ENCODE results near the gene MFSD2B. TPM values are rescaled to one million over a fixed set of nuclear protein-coding genes. Genes with fewer than 3 reads are reported as not detected.

MFSD2B gene
- total and polyA plus RNA-seq, 2 donors (not counting 3 experiments of a cell fraction or from before 2014, with no cell fraction given): 0.29 to 0.82 TPM

DNA sequence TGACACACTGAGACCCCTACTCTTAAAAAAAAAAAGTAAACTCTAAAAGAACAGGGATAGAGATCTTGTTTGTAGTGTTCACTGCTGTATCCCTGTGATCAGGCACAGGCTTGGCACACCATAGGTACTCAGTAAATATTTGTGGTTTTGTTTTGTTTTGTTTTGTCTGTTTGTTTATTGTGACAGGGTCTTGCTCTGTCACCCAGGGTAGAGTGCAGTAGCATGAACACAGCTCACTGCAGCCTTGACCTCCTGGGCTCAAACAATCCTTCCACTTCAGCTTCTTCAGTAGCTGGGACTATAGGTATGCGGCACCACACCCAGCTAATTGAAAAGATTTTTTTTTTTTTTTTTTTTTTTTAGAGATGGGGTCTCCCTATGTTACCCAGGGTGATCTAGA, 43.1 kb downstream of the MFSD2B start:
- FAIRE-seq: no peak
- no TSS peak for BruUV-seq (replicated peaks)

More for the DNA sequence above, 43.1 kb downstream of the MFSD2B start:
- CTCF ChIA-PET: interaction anchor here (1.3 to 1.6 kb wide), 2 partner anchors 19 to 228 kb away, joined by 3 to 4 read pairs; no protein-coding TSS in a partner anchor
- H3K4me3 ChIP-seq (replicated peaks in 1 of 3; ENCODE audit: insufficient read depth in 1 of 3, low read depth in 1 of 3, low read length in 3 of 3): no peak overlapping the region
- H4K20me1 ChIP-seq (replicated peaks; ENCODE audit: control insufficient read depth, extremely low read depth, insufficient read depth, low read length): no peaks in the 10 kb centered on the region
- H3K9ac ChIP-seq (replicated peaks; ENCODE audit: extremely low read depth, insufficient read depth, low read length): no peak overlapping the region
- no peak for DNase-seq (ENCODE audit: low read depth, low spot score)
- POLR2A ChIA-PET: interaction anchor here (0.6 kb wide), 1 partner anchor 157 kb away, joined by 8 read pairs; no protein-coding TSS in a partner anchor
- no peaks in the 10 kb centered on the region for H3K79me2 ChIP-seq (ENCODE audit: control insufficient read depth, insufficient read depth, low read length)
- no peak overlapping the region for H3K27ac ChIP-seq (ENCODE audit: insufficient read depth, low read depth, low read length)
- H3K36me3 ChIP-seq (ENCODE audit: control insufficient read depth in 2 of 2, extremely low read depth in 1 of 2, insufficient read depth in 2 of 2, low read length in 2 of 2): no peaks in the 10 kb centered on the region
- H3K27me3 ChIP-seq (ENCODE audit: control insufficient read depth in 2 of 2, insufficient read depth in 2 of 2, low read length in 2 of 2): no peaks in the 10 kb centered on the region
- H3K4me2 ChIP-seq (ENCODE audit: insufficient read depth, low read length): no peak overlapping the region
- no peaks in the 10 kb centered on the region for H3K9me1 ChIP-seq (replicated peaks; ENCODE audit: control insufficient read depth, extremely low read depth, insufficient read depth, low read length)
- H2AFZ ChIP-seq (ENCODE audit: low read depth, low read length): no peak overlapping the region
- dilution Hi-C loops (cut with MboI; ENCODE audit: extremely low pct_ligation_motif_present, low sequenced_read_pairs): no loop called here
- intact Hi-C loops (cut with micrococcal nuclease): no loop called here
- TF ChIP-seq, protein P1, sequence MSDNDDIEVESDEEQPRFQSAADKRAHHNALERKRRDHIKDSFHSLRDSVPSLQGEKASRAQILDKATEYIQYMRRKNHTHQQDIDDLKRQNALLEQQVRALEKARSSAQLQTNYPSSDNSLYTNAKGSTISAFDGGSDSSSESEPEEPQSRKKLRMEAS (IDR thresholded peaks at IDR 0.05; ENCODE audit: insufficient read depth, insufficient read length): no peak
- no peak for TF ChIP-seq POLR2AphosphoS5 (IDR thresholded peaks at IDR 0.05; ENCODE audit: insufficient read depth, low read depth, low read length)
- no peak for TF ChIP-seq POLR2A (IDR thresholded peaks at IDR 0.05; ENCODE audit: low read depth, low read length)
- TF ChIP-seq, protein P2, sequence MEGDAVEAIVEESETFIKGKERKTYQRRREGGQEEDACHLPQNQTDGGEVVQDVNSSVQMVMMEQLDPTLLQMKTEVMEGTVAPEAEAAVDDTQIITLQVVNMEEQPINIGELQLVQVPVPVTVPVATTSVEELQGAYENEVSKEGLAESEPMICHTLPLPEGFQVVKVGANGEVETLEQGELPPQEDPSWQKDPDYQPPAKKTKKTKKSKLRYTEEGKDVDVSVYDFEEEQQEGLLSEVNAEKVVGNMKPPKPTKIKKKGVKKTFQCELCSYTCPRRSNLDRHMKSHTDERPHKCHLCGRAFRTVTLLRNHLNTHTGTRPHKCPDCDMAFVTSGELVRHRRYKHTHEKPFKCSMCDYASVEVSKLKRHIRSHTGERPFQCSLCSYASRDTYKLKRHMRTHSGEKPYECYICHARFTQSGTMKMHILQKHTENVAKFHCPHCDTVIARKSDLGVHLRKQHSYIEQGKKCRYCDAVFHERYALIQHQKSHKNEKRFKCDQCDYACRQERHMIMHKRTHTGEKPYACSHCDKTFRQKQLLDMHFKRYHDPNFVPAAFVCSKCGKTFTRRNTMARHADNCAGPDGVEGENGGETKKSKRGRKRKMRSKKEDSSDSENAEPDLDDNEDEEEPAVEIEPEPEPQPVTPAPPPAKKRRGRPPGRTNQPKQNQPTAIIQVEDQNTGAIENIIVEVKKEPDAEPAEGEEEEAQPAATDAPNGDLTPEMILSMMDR (IDR thresholded peaks at IDR 0.05; ENCODE audit: extremely low read depth in 1 of 2, insufficient read depth in 1 of 2, low read depth in 1 of 2, low read length in 2 of 2): no peak
- TF ChIP-seq MYC (IDR thresholded peaks at IDR 0.05; ENCODE audit: low read depth, low read length): no peak
- no peak for TF ChIP-seq FOS (IDR thresholded peaks at IDR 0.05; ENCODE audit: borderline replicate concordance, insufficient read depth, low read length)
- no peak for TF ChIP-seq GATA2 (IDR thresholded peaks at IDR 0.05; ENCODE audit: insufficient read depth, insufficient read length, low read depth, low read length)
- no peak for TF ChIP-seq EZH2 (IDR thresholded peaks at IDR 0.05; ENCODE audit: borderline replicate concordance, low read depth, low read length, severe bottlenecking)
- TF ChIP-seq JUN (IDR thresholded peaks at IDR 0.05; ENCODE audit: borderline replicate concordance, insufficient read depth, insufficient read length, low read depth): no peak
- peaks cover 13% of the 10 kb centered on the region for H3K4me1 ChIP-seq (ENCODE audit: control insufficient read depth, extremely low read depth, insufficient read depth, low read length)
- H3K9me3 ChIP-seq (replicated peaks; ENCODE audit: control insufficient read depth, insufficient read depth, low read length): no peaks in the 10 kb centered on the region
